H1 (cell line): ENCODE results near the gene OR6C3. TPM values are rescaled to one million over a fixed set of nuclear protein-coding genes. Genes with fewer than 3 reads are reported as not detected.

Experiments
- CTCF ChIA-PET: fragments of 300-600 bp; sonication (Branson Sonifier 250); formaldehyde crosslinking; loops from one replicate; lab custom pipeline; 2021; ENCODE audit not compliant: partially characterized antibody; lab: Charles Lee
- POLR2A ChIA-PET: fragments of 300-600 bp; sonication (Branson Sonifier 250); formaldehyde crosslinking; loops from one replicate; lab custom pipeline; 2021; ENCODE audit warnings: inconsistent platforms; ENCODE audit not compliant: partially characterized antibody; lab: Charles Lee
- DNase-seq, 2 experiments: peaks; one replicate each; pipeline versions ENCODE4 v3.0.0 to v3.0.0-alpha.2; 2010 to 2022; ENCODE audit warnings: low spot score in 2 of 2, low read depth in 1 of 2, mixed read lengths in 1 of 2
- FAIRE-seq: peaks from 2 replicates; lab custom pipeline; 2011; peaks lifted over from hg19 to GRCh38; lab: Jason Lieb, UNC
- H2AFZ ChIP-seq: 2 replicates; pipeline ENCODE4 v1.8.1; 2012; ENCODE audit warnings: low read length, inconsistent platforms
- H2AK5ac ChIP-seq: 2 replicates; pipeline ENCODE4 v1.6.1; 2013; ENCODE audit warnings: low read depth, low read length
- H2BK120ac ChIP-seq: replicated peaks from 2 replicates; pipeline ENCODE3; 2013; ENCODE audit warnings: low read depth, low read length, inconsistent platforms
- H2BK12ac ChIP-seq: 2 replicates; pipeline ENCODE4 v1.6.1; 2013; ENCODE audit warnings: low read depth, low read length
- H2BK15ac ChIP-seq: 2 replicates; pipeline ENCODE4 v1.6.1; 2013; ENCODE audit warnings: low read length
- H2BK20ac ChIP-seq: 2 replicates; pipeline ENCODE4 v1.6.1; 2013; ENCODE audit warnings: low read length
- H2BK5ac ChIP-seq: 2 replicates; pipeline ENCODE4 v1.6.1; 2013; ENCODE audit warnings: low read depth, low read length
- H3K14ac ChIP-seq: 2 replicates; pipeline ENCODE4 v1.6.1; 2013; ENCODE audit warnings: inconsistent platforms; ENCODE audit not compliant: insufficient read length
- H3K18ac ChIP-seq: 2 replicates; pipeline ENCODE4 v1.6.1; 2013; ENCODE audit warnings: low read length; ENCODE audit errors: extremely low read depth
- H3K23ac ChIP-seq: 2 replicates; pipeline ENCODE4 v1.6.1; 2013; ENCODE audit warnings: inconsistent platforms; ENCODE audit not compliant: insufficient read length
- H3K23me2 ChIP-seq: 2 replicates; pipeline ENCODE4 v1.6.1; 2013; ENCODE audit warnings: low read depth, low read length
- H3K27ac ChIP-seq: 2 replicates; pipeline ENCODE4 v1.6.1; 2011; ENCODE audit warnings: low read depth, low read length, inconsistent platforms
- H3K27me3 ChIP-seq, 4 experiments: replicated peaks in 1 of 4; 1 replicate in 1 of 4; 2 replicates in 3 of 4; pipeline versions ENCODE4 v1.6.1 to v1.8.1; 2011 to 2013; ENCODE audit warnings: low read length in 3 of 4, mild to moderate bottlenecking in 3 of 4, inconsistent platforms in 2 of 4, mixed read lengths in 2 of 4, moderate library complexity in 1 of 4; ENCODE audit not compliant: control insufficient read depth in 3 of 4, insufficient read depth in 3 of 4; ENCODE audit errors: extremely low read depth in 1 of 4
- H3K36me3 ChIP-seq, 4 experiments: 2 replicates each; pipeline versions ENCODE4 v1.6.1 to v1.8.1; 2011 to 2013; ENCODE audit warnings: mild to moderate bottlenecking in 4 of 4, low read length in 3 of 4, moderate library complexity in 2 of 4, control low read depth in 1 of 4, inconsistent platforms in 1 of 4; ENCODE audit not compliant: insufficient read depth in 4 of 4, control insufficient read depth in 2 of 4
- H3K4ac ChIP-seq: replicated peaks from 2 replicates; pipeline ENCODE3; 2013; ENCODE audit warnings: low read length, low read depth, mixed read lengths, inconsistent platforms; ENCODE audit not compliant: insufficient read length
- H3K4me1 ChIP-seq, 4 experiments: replicated peaks in 1 of 4; 1 replicate in 1 of 4; 2 replicates in 3 of 4; pipeline versions ENCODE4 v1.6.1 to v1.8.1; 2011 to 2013; ENCODE audit warnings: low read length in 3 of 4, inconsistent platforms in 2 of 4, mixed read lengths in 1 of 4; ENCODE audit not compliant: insufficient read depth in 4 of 4, control insufficient read depth in 3 of 4
- H3K4me2 ChIP-seq, 2 experiments: 2 replicates each; pipeline versions ENCODE4 v1.6.1 to v1.8.1; 2011 to 2013; ENCODE audit warnings: low read depth in 2 of 2, low read length in 2 of 2, control low read depth in 1 of 2, inconsistent platforms in 1 of 2, mild to moderate bottlenecking in 1 of 2; ENCODE audit not compliant: insufficient read depth in 1 of 2
- H3K4me3 ChIP-seq, 4 experiments: fragments of 200-600, 300-600 bp in 1 of 4; sonication (generic), shearing (Covaris generic), sonication (Bioruptor Twin) in 1 of 4; 2 replicates each; pipeline versions ENCODE4 v1.5.1 to v1.8.1; 2011 to 2016; ENCODE audit warnings: low read length in 4 of 4, low read depth in 3 of 4, control low read depth in 2 of 4, inconsistent platforms in 2 of 4, mild to moderate bottlenecking in 2 of 4, mixed read lengths in 1 of 4, moderate library complexity in 1 of 4; ENCODE audit not compliant: insufficient read depth in 2 of 4; ENCODE audit errors: extremely low read depth in 1 of 4
- H3K56ac ChIP-seq: replicated peaks from 2 replicates; pipeline ENCODE3; 2013; ENCODE audit warnings: low read depth, mild to moderate bottlenecking, mixed read lengths, low read length, inconsistent platforms; ENCODE audit not compliant: insufficient read length
- H3K79me1 ChIP-seq: 2 replicates; pipeline ENCODE4 v1.6.1; 2013; ENCODE audit warnings: low read depth, low read length, control low read depth
- H3K79me2 ChIP-seq, 2 experiments: 2 replicates each; pipeline versions ENCODE4 v1.6.1 to v1.8.1; 2012 to 2013; ENCODE audit warnings: low read length in 2 of 2, mild to moderate bottlenecking in 2 of 2, inconsistent platforms in 1 of 2; ENCODE audit not compliant: insufficient read depth in 2 of 2, control insufficient read depth in 1 of 2
- H3K9ac ChIP-seq, 4 experiments: replicated peaks in 1 of 4; 1 replicate in 1 of 4; 2 replicates in 3 of 4; pipeline versions ENCODE4 v1.6.1 to v1.8.1; 2011 to 2013; ENCODE audit warnings: low read depth in 3 of 4, low read length in 3 of 4, control low read depth in 2 of 4, mild to moderate bottlenecking in 2 of 4, moderate library complexity in 2 of 4, inconsistent platforms in 1 of 4; ENCODE audit errors: extremely low read depth in 1 of 4
- H3K9me3 ChIP-seq, 2 experiments: 2 replicates each; pipeline versions ENCODE4 v1.6.1 to v1.8.1; 2012 to 2013; ENCODE audit warnings: mild to moderate bottlenecking in 2 of 2, moderate library complexity in 2 of 2, control low read depth in 1 of 2, inconsistent platforms in 1 of 2, low read depth in 1 of 2, low read length in 1 of 2, mixed read lengths in 1 of 2; ENCODE audit not compliant: insufficient read depth in 2 of 2
- H4K20me1 ChIP-seq, 2 experiments: replicated peaks in 1 of 2; 2 replicates each; pipeline versions ENCODE3 to v1.8.1; 2011 to 2013; ENCODE audit warnings: inconsistent platforms in 2 of 2, low read length in 2 of 2, mild to moderate bottlenecking in 1 of 2; ENCODE audit not compliant: insufficient read depth in 2 of 2, control insufficient read depth in 1 of 2
- H4K5ac ChIP-seq: 2 replicates; pipeline ENCODE4 v1.6.1; 2013; ENCODE audit warnings: low read length, low read depth, mixed read lengths, inconsistent platforms; ENCODE audit not compliant: insufficient read length
- H4K8ac ChIP-seq: 2 replicates; pipeline ENCODE4 v1.8.0; 2013; ENCODE audit warnings: mild to moderate bottlenecking, moderate library complexity, low read length, inconsistent platforms; ENCODE audit not compliant: insufficient read depth; ENCODE audit errors: extremely low read depth
- H4K91ac ChIP-seq: replicated peaks from 2 replicates; pipeline ENCODE3; 2013; ENCODE audit warnings: low read length, mixed read lengths, inconsistent platforms; ENCODE audit not compliant: insufficient read length
- FOSL1 ChIP-seq: IDR thresholded peaks from 2 replicates; pipeline ENCODE4 v1.6.1; 2011; ENCODE audit warnings: mild to moderate bottlenecking, low read depth, low read length, moderate library complexity; ENCODE audit not compliant: insufficient read depth
- MAFK ChIP-seq: IDR thresholded peaks from 2 replicates; pipeline ENCODE4 v1.6.1; 2012; ENCODE audit warnings: low read depth, mild to moderate bottlenecking, improper control_type of control experiment, low read length
- POLR2A ChIP-seq, 2 experiments: IDR thresholded peaks; 1 replicate in 1 of 2; 2 replicates in 1 of 2; pipeline ENCODE4 v1.6.1; 2011; ENCODE audit warnings: low read depth in 2 of 2, low read length in 2 of 2, mild to moderate bottlenecking in 2 of 2; ENCODE audit errors: control extremely low read depth in 1 of 2
- SAP30 ChIP-seq: fragments of 300-600 bp; sonication (generic); IDR thresholded peaks from 2 replicates; pipeline ENCODE4 v1.7.1; 2012; ENCODE audit warnings: low read length, moderate library complexity, mild to moderate bottlenecking, inconsistent platforms; ENCODE audit not compliant: insufficient read depth, insufficient replicate concordance
- SIRT6 ChIP-seq: IDR thresholded peaks from one replicate; pipeline ENCODE4 v1.7.1; 2012; ENCODE audit warnings: low read length, inconsistent platforms
- TAF7 ChIP-seq: optimal IDR thresholded peaks from 2 replicates; pipeline ENCODE3; 2011; ENCODE audit warnings: low read depth, mild to moderate bottlenecking, inconsistent platforms, low read length, moderate library complexity, borderline replicate concordance
- TCF12 ChIP-seq: IDR thresholded peaks from 2 replicates; pipeline ENCODE4 v1.6.1; 2011; ENCODE audit warnings: low read depth, mild to moderate bottlenecking, low read length
- WGBS, 2 experiments: shearing (Covaris generic) in 1 of 2; methylation state at CpG; one replicate each; pipeline versions ENCODE4 v1.1.6 to v1.1.7; 2013 to 2015; ENCODE audit warnings: low lambda C conversion rate in 2 of 2, mixed read lengths in 2 of 2, inconsistent platforms in 1 of 2, low coverage in 1 of 2, missing lambda C conversion rate in 1 of 2; ENCODE audit not compliant: insufficient replicate concordance in 2 of 2, insufficient coverage in 1 of 2, insufficient read length in 1 of 2; ENCODE audit errors: extremely low coverage in 1 of 2, missing lambda C conversion rate in 1 of 2; 5-methylcytosine and 5-hydroxymethylcytosine counted together
- polyA plus RNA-seq, 7 experiments: library from polyadenylated mRNA; depleted of rRNA in 3 of 7; stranded (reverse) in 5 of 7; unstranded in 2 of 7; fragments of >200 nt in 5 of 7; fragments of 200-250 nt in 2 of 7; gene quantifications; 1 replicate in 5 of 7; 2 replicates in 1 of 7; 4 replicates in 1 of 7; pipeline versions ENCODE4 v1.2.1 to v1.2.3, GENCODE V29; 2011 to 2013; ENCODE audit warnings: missing spikeins in 2 of 7, mixed read lengths in 2 of 7
- total RNA-seq: library from RNA; stranded (reverse); fragmentation: NEBNext Ultra II Directional; extraction: Animal tissue kit (Norgen Biotek cat#: 25700); gene quantifications from 2 replicates; pipeline ENCODE4 v1.2.1, GENCODE V29; 2021
- TF ChIP-seq, protein P1 (sequence below): IDR thresholded peaks from 2 replicates; pipeline ENCODE4 v1.6.1; 2011; ENCODE audit warnings: low read depth, mild to moderate bottlenecking, low read length; ENCODE audit not compliant: insufficient read depth
- TF ChIP-seq, protein P2 (sequence below), 3 experiments: IDR thresholded peaks; 1 replicate in 2 of 3; 2 replicates in 1 of 3; pipeline versions ENCODE4 v1.5.1 to v1.6.1; 2011; ENCODE audit warnings: low read length in 3 of 3, mild to moderate bottlenecking in 3 of 3, inconsistent platforms in 2 of 3, low read depth in 1 of 3, moderate library complexity in 1 of 3; ENCODE audit not compliant: insufficient read depth in 1 of 3; ENCODE audit errors: control extremely low read depth in 1 of 3
- TF ChIP-seq, protein P3 (sequence below): IDR thresholded peaks from 2 replicates; pipeline ENCODE4 v1.6.1; 2012; ENCODE audit warnings: inconsistent platforms

Gene OR6C3
- total and polyA plus RNA-seq, 2 of the 8 experiments (the other 6 are each of a cell fraction or from before 2014, with no cell fraction given): not detected

DNA sequence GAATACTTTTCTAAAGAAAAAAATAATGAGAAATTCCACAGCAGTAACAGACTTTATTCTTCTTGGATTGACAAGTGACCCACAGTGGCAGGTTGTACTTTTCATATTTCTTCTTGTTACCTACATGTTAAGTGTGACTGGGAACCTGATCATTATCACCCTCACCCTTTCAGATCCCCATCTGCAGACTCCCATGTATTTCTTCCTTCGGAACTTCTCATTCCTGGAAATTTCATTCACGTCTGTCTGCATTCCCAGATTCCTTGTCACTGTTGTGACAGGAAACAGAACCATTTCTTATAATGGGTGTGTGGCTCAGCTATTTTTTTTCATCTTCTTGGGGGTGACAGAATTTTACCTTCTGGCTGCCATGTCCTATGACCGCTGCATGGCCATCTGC is 34.5 kb downstream of the OR6C3 start:
- Histone ChIP-seq H3K23me2 (no peaks in the 10 kb centered on the region), H2BK12ac (no peak overlapping the region), H3K9ac (no peak overlapping the region), H3K56ac (no peak overlapping the region), H3K27ac (no peak overlapping the region), H4K8ac (no peak overlapping the region), H3K18ac (no peak overlapping the region), H2BK20ac (no peak overlapping the region), H3K23ac (no peak overlapping the region), H3K4me1 (no peaks in the 10 kb centered on the region), H2AFZ (no peak overlapping the region), H3K36me3 (no peaks in the 10 kb centered on the region), H4K91ac (no peak overlapping the region), H4K20me1 (no peaks in the 10 kb centered on the region), H3K4me3 (no peak overlapping the region), H4K5ac (no peak overlapping the region), H2BK15ac (no peak overlapping the region), H3K79me1 (no peaks in the 10 kb centered on the region), H3K4me2 (no peak overlapping the region), H2BK120ac (no peak overlapping the region), H3K9me3 (no peaks in the 10 kb centered on the region), H3K79me2 (no peaks in the 10 kb centered on the region), H2BK5ac (no peak overlapping the region), H3K4ac (no peak overlapping the region), H3K14ac (no peak overlapping the region), H3K27me3 (no peaks in the 10 kb centered on the region), H2AK5ac (no peak overlapping the region)
- CTCF ChIA-PET: no interaction called here
- DNase-seq (no peak), FAIRE-seq (no peak)
- POLR2A ChIA-PET: no interaction called here
- 91% methylated on average over 3 of the region's 3 CpGs; no CpG with 5 or more reads in 1 of the 2 experiments for WGBS, 2 experiments
- TF ChIP-seq SIRT6 (no peak), TCF12 (no peak), FOSL1 (no peak), TAF7 (no peak), MAFK (no peak), SAP30 (no peak), POLR2A (IDR thresholded peaks at IDR 0.05; ENCODE audit: control extremely low read depth in 1 of 2, low read depth in 2 of 2, low read length in 2 of 2) (no peak)
- TF ChIP-seq, protein P1, sequence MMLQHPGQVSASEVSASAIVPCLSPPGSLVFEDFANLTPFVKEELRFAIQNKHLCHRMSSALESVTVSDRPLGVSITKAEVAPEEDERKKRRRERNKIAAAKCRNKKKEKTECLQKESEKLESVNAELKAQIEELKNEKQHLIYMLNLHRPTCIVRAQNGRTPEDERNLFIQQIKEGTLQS: no peak
- TF ChIP-seq, protein P2, sequence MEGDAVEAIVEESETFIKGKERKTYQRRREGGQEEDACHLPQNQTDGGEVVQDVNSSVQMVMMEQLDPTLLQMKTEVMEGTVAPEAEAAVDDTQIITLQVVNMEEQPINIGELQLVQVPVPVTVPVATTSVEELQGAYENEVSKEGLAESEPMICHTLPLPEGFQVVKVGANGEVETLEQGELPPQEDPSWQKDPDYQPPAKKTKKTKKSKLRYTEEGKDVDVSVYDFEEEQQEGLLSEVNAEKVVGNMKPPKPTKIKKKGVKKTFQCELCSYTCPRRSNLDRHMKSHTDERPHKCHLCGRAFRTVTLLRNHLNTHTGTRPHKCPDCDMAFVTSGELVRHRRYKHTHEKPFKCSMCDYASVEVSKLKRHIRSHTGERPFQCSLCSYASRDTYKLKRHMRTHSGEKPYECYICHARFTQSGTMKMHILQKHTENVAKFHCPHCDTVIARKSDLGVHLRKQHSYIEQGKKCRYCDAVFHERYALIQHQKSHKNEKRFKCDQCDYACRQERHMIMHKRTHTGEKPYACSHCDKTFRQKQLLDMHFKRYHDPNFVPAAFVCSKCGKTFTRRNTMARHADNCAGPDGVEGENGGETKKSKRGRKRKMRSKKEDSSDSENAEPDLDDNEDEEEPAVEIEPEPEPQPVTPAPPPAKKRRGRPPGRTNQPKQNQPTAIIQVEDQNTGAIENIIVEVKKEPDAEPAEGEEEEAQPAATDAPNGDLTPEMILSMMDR (IDR thresholded peaks at IDR 0.05; ENCODE audit: control extremely low read depth in 1 of 3, insufficient read depth in 1 of 3, low read depth in 1 of 3, low read length in 3 of 3): no peak
- TF ChIP-seq, protein P3, sequence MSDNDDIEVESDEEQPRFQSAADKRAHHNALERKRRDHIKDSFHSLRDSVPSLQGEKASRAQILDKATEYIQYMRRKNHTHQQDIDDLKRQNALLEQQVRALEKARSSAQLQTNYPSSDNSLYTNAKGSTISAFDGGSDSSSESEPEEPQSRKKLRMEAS: no peak
